NCI-H774 (cell line): Measurements from ENCODE around the gene PEPD.

Experiments used
- DNase-seq: peaks from one replicate; lab custom pipeline; 2025; lab: John Stamatoyannopoulos, UW

Gene PEPD

DNA sequence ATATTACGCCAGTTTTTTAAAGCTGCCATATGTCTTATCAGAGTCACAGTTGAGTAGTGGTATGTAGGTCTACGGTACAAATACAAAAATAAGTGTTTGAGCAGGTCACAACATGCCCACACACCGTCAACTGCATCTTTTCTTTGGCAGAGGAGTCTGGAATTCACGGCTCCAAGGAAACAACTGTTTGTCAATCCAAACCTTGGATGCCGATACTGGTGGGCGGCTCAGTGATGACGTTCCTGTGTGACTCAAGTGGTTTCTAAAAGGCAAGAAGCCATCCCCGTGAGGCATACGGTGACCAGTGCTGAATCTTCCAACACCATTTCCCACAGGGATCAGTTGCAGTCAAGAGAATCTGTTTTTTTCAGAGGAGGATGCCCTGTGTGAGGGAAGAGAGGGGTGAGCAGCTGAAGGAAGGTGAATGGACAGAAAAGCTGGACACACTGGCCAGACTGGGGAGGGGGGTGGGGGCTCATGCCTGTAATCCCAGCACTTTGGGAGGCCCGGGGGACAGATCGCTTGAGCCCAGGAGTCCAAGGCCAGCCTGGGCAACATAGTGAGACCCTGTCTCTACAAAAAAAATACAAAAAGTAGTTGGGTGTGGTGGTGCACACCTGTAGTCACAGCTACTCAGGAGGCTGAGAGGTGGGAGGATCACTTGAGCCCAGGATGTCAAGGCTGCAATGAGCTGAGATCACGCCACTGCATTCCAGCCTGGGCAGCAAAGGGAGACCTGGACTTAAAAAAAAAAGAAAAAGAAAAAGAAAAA, 170.9 kb downstream of the PEPD start:
- no peak for DNase-seq

DNA sequence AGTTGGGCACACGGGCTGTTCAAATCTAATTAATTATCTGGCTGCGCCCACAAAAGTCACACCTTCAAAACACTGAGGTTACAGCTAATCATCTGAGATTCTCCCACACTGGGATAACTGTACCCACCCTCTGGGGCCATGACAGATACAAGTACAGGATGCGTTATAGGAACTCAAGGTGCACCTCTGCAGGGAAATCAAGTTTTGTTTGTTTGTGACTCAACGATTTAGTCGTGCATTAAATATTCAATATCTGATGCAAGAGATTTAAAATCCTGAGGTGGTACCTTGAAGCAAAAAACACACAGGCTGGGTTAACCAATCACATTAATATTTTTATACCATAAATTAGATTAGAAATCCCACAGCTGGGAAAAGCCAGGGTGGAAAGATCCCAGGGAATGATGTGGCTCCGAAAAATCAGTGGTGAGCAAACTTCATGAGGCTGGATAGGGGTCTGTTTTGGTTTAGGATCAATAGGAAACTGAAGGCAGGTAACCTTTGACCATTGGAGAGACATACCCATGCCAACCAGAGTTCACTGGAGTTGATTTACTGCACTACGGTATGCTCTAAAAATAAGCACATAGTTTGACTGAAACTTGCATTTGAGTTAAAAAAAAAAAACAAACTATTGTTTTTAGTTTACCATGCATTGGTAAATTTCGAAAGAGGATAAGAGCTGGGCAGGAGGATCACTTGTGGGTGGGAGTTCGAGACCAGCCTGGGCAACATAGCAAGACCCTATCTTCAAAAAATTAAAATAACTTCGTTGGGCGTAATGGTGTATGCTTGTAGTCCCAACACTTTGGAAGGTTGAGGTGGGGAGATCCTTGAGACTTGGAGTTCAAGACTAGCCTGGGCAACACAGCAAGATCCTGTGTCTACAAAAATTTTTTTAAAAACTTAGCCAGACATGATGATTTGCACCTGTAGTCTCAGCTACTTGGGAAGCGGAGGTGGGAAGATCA, 172.0 kb downstream of the PEPD start:
- DNase-seq: no peak

DNA sequence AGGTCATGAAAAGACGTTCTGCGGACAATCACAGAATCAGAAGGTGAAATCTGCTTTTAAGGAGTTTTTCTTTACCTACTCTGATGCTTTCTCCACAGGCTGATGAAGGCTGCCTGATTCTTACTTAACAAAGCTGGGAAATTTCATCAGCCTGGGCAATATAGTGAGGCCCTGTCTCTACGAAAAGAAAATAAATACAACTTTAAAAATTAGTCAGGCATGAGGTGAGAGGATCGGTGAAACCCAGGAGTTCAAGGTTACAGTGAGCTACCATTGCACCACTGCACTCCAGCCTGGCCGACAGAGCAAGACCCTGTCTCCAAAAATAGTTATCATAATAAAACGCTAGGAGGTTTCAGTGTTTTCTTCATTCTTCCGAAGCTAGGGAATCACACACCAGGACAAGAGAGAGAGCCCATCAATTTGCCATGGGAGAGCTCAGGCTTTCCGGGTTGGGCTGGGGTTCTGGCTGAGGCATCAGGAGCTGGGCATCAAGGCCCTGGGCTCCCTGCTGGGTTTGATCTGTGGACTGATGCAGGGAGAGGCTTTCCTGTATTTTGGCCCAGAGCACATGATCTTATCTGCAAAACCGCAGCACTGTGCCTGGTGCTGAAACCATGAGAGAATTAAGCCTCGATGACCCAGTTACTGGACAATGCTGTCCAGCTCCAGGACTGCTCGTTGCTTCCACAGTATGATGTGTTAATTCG, 173.1 kb downstream of the PEPD start:
- no peak for DNase-seq

DNA sequence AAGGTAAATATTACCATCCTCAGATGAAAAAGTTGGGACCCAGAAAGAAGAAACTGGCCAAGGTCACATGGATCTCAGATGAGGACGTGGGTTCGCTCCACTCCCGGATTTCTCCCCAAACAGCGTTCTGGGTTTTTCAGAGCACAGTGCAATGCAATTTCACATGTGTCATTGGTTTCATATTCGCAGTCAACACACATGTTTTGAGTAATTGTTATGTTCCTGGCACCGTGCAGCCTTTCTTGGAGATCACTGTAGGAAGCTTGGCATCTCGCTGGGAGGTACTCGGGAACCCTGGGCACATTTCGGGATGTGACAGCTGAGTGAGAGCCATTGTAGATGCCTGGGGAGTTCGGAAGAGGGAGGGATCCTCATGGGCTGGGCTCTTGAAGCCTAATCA, 174.3 kb downstream of the PEPD start:
- DNase-seq: no peak

DNA sequence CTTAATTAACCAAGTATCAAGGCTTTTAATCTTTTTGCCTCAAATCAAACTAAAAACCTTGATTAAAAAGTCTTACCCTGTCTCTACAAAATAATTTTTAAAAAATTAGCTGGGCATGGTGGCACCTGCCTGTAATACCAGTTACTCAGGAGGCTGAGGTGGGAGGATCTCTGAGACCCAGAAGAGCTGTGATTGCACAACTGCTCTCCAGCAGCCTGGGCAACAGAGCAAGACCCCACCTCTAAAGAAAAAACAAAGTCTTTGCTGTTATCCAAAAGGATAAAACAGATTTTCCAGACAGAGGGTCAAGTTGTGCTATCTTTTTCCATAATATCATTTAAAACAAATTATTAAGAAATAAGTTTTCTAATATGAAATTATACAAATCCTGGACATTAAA, 174.9 kb downstream of the PEPD start:
- DNase-seq: no peak

DNA sequence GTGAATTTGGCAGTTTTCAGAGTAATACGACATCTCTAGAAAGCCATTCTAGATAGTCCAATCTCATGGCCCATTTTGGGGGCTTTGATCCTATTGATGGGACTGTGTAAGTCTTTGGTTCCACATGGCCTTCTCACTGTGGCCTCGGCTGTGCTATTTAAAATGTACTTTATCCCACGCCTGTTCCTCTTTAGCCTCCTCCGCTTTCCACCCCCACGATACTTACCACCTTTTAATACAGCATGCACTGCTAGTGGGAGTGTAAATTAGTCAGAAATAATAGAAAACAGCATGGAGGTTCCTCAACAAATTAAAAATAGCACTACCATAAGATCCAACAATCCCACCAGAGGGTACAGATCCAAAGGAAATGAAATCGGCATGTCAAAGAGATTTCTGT, 176.4 kb downstream of the PEPD start:
- no peak for DNase-seq

DNA sequence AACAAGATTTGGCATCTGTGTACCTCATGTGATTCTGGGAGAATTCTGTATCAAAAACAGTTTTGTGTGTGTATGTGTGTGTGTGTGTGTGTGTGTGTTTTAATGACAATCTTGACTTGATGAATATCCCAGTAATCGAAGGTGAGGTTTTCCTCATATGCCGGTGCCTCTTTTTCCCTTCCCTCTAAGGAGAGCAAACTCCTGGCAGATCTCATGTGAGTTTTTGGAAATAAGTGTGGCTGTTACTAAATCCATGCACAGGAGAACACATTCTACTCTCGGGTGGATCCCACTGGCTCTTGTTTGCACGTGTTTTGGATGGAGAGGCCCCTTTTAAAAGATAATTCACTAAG, 177.0 kb downstream of the PEPD start:
- DNase-seq: no peak

DNA sequence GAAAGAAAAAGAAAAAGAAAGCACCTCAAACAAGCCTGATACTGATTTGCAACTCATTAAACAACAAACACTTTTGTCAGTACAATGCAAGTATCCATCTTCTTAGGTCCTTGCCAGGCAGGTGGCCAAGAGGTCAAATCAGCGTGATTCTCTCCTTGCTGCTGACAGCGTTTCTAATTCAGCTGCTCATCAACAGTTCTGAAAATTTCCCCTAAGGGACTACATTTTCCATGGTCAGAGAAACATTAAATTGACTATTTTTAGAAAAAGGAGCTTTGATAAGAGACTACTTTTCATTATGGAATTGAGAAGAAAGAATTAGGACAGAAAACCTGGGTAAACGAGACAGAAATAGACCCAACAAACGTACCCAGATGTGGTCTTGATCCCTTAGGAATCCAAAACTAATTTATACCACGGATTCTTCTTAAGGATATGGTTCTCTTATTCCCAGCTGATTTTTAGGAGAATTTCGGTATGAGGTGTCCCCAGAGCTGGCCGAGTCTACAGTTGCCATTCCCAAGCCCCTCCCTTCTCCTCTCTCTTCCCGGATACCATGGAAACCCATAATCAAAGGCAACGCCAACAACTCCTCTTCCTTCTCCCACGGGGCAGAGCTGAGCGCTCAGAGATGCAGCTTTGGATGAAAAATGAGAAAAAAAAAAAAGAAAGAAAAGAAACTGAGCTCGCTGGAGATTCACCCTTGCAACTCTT, 177.6 kb downstream of the PEPD start:
- no peak for DNase-seq

DNA sequence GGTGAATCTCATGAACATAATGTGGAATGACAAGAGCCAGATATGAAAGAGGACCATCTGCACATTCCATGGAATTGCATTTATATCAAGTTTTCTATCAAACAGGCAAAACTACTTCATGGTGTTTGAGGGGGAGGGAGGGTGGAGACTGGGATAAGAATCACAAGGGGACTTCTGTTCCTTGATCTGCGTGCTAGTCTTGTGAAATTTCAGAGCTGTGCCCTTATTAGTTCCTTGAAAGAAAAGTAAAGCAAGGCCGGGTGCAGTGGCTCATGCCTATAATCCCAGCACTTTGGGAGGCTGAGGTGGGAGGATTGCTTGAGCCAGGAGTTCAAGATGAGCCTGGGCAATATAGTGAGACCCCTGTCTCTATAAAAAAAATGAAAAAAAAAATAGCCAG, 178.3 kb downstream of the PEPD start:
- no peak for DNase-seq

DNA sequence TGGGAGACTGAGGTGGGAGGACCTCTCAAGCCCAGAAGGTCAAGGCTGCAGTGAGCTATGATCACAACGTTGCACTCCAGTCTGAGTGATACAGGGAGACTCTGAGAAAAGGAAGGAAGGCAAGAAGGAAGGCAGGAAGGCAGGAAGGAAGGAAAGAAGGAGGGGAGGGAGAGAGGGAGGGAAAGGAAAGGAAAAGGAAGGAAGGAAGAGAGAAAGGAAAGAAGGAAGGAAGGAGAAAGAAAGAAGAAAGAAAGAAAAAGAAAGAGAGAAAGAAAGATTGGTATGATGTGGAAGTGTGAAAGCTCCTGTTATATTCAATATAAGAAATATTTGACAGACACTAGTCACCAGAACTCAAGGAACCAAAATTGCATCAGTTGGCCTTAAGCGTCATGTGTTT, 180.6 kb downstream of the PEPD start:
- no peak for DNase-seq

DNA sequence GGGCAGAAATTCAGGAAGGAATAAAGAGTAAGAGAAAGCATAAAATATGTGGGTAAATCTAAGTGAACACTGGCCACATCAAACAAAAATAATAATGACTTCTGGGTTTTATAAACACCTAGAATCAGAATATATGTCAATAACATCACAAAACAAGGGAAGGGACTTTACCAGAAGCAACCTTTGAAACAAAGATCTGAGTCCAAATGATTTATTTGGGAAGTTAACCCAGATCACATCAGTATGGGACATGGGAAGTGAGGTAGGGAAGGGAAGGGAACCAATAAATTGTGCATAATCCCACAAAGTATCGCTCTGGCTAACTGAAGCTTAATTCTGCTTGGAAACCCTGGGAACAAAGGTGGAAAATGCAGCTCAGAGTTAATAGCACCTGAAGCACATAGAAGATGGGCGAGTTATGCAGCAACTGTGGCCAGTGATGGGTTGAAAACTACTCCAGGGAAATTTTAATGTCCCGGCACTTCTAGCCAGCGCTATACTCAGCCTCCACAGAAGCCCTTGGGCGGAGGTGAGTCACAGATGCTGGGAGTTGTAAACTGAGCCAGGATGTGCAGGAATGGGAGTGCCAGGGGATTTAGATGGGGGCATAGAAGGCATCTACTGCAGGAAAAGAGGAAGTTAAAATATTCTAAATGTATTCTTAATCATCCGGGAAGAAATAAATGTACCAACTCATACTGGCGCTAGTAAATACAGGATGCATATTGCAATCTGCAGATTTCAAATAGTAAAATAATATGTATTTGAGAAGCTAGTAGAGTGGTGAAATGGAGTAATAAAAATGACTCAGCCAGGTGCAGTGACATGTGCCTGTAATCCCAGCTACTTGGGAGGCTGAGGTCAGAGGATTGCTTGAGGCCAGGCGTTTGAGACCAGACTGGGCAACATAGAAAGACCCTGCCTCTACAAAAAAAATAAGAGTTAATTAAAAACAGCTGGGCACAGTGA, 182.3 kb downstream of the PEPD start:
- no peak for DNase-seq
